A673 (cell line): ENCODE measurements around the gene SYT7. TPM values are rescaled to one million over a fixed set of nuclear protein-coding genes. Genes with fewer than 3 reads are reported as not detected.

Experiments used
- BruUV-seq: library from RNA; stranded (reverse); fragments of 400-500 nt; replicated peaks from 2 replicates; lab custom pipeline; 2021; lab: Mats Ljungman, UMichigan
- CTCF ChIA-PET: fragments of 300-600 bp; sonication (Branson Sonifier 250); formaldehyde crosslinking; loops from one replicate; lab custom pipeline; 2022; ENCODE audit warnings: antibody characterized with exemption; lab: Charles Lee
- POLR2A ChIA-PET: fragments of 300-600 bp; sonication (Branson Sonifier 250); formaldehyde crosslinking; loops from one replicate; lab custom pipeline; 2022; ENCODE audit warnings: antibody characterized with exemption; ENCODE audit not compliant: low non-redundant PET; lab: Charles Lee
- DNase-seq: peaks from one replicate; pipeline ENCODE4 v3.0.0-alpha.2; 2015; ENCODE audit warnings: low spot score
- H3K27ac ChIP-seq: fragments of 200-600 bp; sonication (generic); 2 replicates; pipeline ENCODE4 v1.5.1; 2016; ENCODE audit warnings: mixed run types, low read depth, mild to moderate bottlenecking, mixed read lengths, antibody characterized with exemption, low read length; ENCODE audit not compliant: poor library complexity, severe bottlenecking
- H3K27me3 ChIP-seq: fragments of 200-600 bp; sonication (generic); replicated peaks from 2 replicates; pipeline ENCODE4 v1.6.1; 2017; ENCODE audit warnings: mixed run types, low read depth, mild to moderate bottlenecking, mixed read lengths, antibody characterized with exemption, low read length; ENCODE audit not compliant: insufficient read depth, poor library complexity
- H3K36me3 ChIP-seq: fragments of 200-600 bp; sonication (generic); 2 replicates; pipeline ENCODE4 v1.6.1; 2016; ENCODE audit warnings: mixed run types, mild to moderate bottlenecking, mixed read lengths, antibody characterized with exemption, low read length; ENCODE audit not compliant: insufficient read depth, poor library complexity, severe bottlenecking
- H3K4me1 ChIP-seq: fragments of 200-600 bp; sonication (generic); 2 replicates; pipeline ENCODE4 v1.6.1; 2017; ENCODE audit warnings: mixed run types, mild to moderate bottlenecking, mixed read lengths, antibody characterized with exemption, low read length; ENCODE audit not compliant: insufficient read depth, poor library complexity, severe bottlenecking
- H3K4me3 ChIP-seq: fragments of 200-600 bp; sonication (generic); 2 replicates; pipeline ENCODE4 v1.5.1; 2016; ENCODE audit warnings: low read depth, mixed run types, mild to moderate bottlenecking, mixed read lengths, low read length; ENCODE audit not compliant: poor library complexity, severe bottlenecking
- H3K9me3 ChIP-seq: fragments of 200-600 bp; sonication (generic); 2 replicates; pipeline ENCODE4 v1.6.1; 2016; ENCODE audit warnings: mixed run types, low read depth, mild to moderate bottlenecking, mixed read lengths, antibody characterized with exemption, low read length; ENCODE audit not compliant: poor library complexity, severe bottlenecking
- EZH2 ChIP-seq: fragments of 200-600 bp; sonication (generic); IDR thresholded peaks from 2 replicates; pipeline ENCODE4 v1.6.1; 2017; ENCODE audit warnings: borderline replicate concordance, low read depth, mild to moderate bottlenecking, mixed read lengths, antibody characterized with exemption, low read length; ENCODE audit not compliant: poor library complexity, severe bottlenecking
- intact Hi-C: fragments of 100-400 bp; cut with micrococcal nuclease; formaldehyde crosslinking; loops from one replicate; pipeline ENCODE4 v1.10.0; 2022; ENCODE audit not compliant: unreplicated experiment
- total RNA-seq: library from RNA; stranded (reverse); gene quantifications from 2 replicates; pipeline ENCODE4 v1.2.3, GENCODE V29; 2021
- TF ChIP-seq, protein P1 (sequence below): fragments of 300-800, 200-600 bp; sonication (generic); conservative IDR thresholded peaks from 2 replicates; pipeline ENCODE4 v1.5.1; 2017; ENCODE audit warnings: low read depth, mild to moderate bottlenecking, antibody characterized with exemption, low read length, moderate library complexity, mixed read lengths

Gene SYT7
- total RNA-seq, 1 experiment from 2014 or later: 1.3 TPM

DNA sequence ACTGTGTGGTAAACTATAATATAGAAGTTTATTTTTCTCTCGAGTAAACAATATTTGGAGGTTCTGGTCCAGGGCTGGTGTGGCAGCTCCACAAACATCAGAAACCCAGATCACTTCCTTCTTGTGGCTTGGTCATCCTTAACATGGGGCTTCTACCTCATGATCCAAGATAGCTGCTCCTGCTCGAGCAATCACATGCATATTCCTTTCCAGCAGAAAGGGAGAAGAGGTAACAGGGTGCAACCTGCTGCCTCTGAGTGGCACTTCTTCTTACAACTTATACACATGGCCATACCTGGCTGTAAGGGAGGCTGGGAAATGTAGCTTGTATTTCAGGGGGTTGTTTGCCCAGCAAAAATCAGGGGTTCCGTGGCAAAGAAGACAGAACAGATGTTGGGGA, 44.6 kb upstream of the SYT7 start:
- ChIA-PET POLR2A (no interaction called here), CTCF (interaction anchor here (0.7 kb wide), 1 partner anchor 60 kb away, joined by 6 read pairs; no protein-coding TSS in a partner anchor)
- H3K27ac ChIP-seq: no peak overlapping the region
- intact Hi-C loops: loop anchor here (5.0 kb wide), 2 partner anchors 43 to 58 kb away; partner anchors contain the start of gene SYT7
- H3K27me3 ChIP-seq: no peaks in the 10 kb centered on the region
- DNase-seq: no peak
- H3K9me3 ChIP-seq: no peaks in the 10 kb centered on the region
- H3K36me3 ChIP-seq: no peaks in the 10 kb centered on the region
- no peaks in the 10 kb centered on the region for H3K4me1 ChIP-seq
- TF ChIP-seq, protein P1, sequence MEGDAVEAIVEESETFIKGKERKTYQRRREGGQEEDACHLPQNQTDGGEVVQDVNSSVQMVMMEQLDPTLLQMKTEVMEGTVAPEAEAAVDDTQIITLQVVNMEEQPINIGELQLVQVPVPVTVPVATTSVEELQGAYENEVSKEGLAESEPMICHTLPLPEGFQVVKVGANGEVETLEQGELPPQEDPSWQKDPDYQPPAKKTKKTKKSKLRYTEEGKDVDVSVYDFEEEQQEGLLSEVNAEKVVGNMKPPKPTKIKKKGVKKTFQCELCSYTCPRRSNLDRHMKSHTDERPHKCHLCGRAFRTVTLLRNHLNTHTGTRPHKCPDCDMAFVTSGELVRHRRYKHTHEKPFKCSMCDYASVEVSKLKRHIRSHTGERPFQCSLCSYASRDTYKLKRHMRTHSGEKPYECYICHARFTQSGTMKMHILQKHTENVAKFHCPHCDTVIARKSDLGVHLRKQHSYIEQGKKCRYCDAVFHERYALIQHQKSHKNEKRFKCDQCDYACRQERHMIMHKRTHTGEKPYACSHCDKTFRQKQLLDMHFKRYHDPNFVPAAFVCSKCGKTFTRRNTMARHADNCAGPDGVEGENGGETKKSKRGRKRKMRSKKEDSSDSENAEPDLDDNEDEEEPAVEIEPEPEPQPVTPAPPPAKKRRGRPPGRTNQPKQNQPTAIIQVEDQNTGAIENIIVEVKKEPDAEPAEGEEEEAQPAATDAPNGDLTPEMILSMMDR: no peak
- no peak for TF ChIP-seq EZH2
- BruUV-seq: no TSS peak
- no peak overlapping the region for H3K4me3 ChIP-seq

DNA sequence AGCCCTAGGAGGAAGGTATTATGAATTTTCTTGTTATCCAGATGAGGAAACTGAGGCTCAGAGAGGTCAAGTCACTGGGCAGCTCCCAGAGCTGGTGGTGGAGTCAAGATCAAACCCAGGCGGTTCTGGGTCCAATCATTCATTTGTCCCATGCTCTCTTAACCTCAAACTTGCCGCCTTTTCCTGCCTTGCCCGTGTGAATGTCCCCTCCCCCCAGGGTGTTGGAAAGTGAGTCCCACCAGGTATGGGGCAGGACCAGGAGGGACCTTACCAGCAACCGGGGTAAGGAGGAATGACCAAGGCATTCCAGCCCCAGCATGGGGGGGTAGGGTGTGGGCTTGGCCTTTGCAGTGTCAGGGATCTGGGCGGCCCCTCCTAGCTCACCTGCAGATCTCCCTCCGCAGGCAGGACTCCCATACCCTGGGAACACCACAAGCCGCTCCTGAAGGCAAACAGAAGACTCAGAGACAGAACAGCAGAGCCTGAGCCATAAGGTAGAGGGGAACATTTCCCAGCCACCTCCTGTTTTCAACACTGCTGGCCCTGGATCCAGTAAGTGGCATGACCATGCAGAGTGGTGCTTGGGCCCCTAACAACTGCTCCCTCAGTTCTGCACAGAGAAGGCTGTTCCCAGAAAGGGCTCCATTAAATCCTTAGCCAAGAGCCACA, 41.2 kb upstream of the SYT7 start:
- BruUV-seq: no TSS peak
- Histone ChIP-seq H3K36me3 (no peaks in the 10 kb centered on the region), H3K27me3 (no peaks in the 10 kb centered on the region), H3K9me3 (no peaks in the 10 kb centered on the region), H3K4me3 (no peak overlapping the region), H3K4me1 (no peaks in the 10 kb centered on the region), H3K27ac (no peak overlapping the region)
- CTCF ChIA-PET: no interaction called here
- DNase-seq: no peak
- POLR2A ChIA-PET: no interaction called here
- TF ChIP-seq EZH2: no peak
- TF ChIP-seq, protein P1: no peak
- intact Hi-C loops: no loop called here

DNA sequence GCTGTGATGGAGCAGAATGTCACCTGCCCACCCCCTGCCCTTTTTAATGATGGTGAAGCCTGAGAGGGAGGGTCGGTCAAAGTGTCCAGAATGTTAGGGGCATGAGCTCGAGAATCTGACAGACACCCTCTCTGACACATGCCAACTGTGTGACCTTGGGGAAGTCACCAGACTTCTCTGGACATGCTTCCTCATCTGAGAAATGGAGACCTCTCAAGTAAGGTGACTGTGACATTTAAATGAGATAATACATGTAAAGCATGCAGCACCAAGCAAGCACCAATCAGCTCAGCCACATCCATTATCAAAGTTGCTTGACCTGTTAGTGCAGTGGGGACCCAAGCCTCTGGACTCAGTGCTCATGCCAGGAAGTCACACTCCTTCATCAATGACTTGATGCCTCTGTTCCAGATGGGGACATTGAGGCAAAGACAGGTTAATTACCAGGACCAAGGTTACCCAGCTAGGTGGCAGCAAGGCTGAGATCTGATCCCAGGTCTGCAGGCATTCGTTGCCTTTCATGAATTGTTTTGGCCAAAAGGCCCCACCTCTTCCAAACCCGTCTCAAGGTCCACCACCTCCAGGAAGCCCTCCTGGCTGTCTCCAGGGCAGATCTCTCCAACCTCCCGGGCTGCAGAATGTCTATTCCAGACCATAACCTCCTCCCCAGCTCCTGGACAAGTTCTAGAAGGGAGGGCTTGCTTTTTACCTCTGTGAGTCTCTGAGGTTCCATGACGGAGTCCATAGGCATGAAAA, 38.8 kb upstream of the SYT7 start:
- H3K9me3 ChIP-seq: no peaks in the 10 kb centered on the region
- intact Hi-C loops: no loop called here
- no peak overlapping the region for H3K27ac ChIP-seq
- BruUV-seq: no TSS peak
- no peaks in the 10 kb centered on the region for H3K27me3 ChIP-seq
- DNase-seq: no peak
- no peak overlapping the region for H3K4me3 ChIP-seq
- no peaks in the 10 kb centered on the region for H3K4me1 ChIP-seq
- ChIA-PET CTCF (no interaction called here), POLR2A (no interaction called here)
- no peaks in the 10 kb centered on the region for H3K36me3 ChIP-seq
- no peak for TF ChIP-seq EZH2
- TF ChIP-seq, protein P1: no peak
